Spleen (tissue), 7 donors: ENCODE results near the gene TTC38.

Experiments used
- POLR2A ChIP-seq, 3 donors: fragments of 450-650 bp; IDR thresholded peaks; one replicate each; pipeline ENCODE4 v1.5.1; 2017; ENCODE audit warnings: antibody characterized with exemption in 3 of 3, mild to moderate bottlenecking in 1 of 3
- POLR2AphosphoS5 ChIP-seq, 3 donors: sonication (generic); formaldehyde crosslinking; IDR thresholded peaks; one replicate each; pipeline ENCODE4 v1.5.1; 2017; ENCODE audit warnings: antibody characterized with exemption in 3 of 3
- TF ChIP-seq, protein P1 (sequence below), 11 experiments: fragments of 200-600 bp in 7 of 11; fragments of 450-650 bp in 4 of 11; sonication (generic) in 4 of 11; IDR thresholded peaks in 8 of 11; conservative IDR thresholded peaks in 3 of 11; 1 replicate in 7 of 11; 2 replicates in 4 of 11; pipeline versions ENCODE4 v1.4.0 to v1.8.0; 2016 to 2021; ENCODE audit warnings: antibody characterized with exemption in 11 of 11, inconsistent platforms in 4 of 11, mild to moderate bottlenecking in 1 of 11
- donor health status: DM: no; HTN: no; CAD: no; lungs with moderate emphysema.
- donor health status: DM: no; HTN: no; CAD: no.
- donor health status: DM: no; HTN: no; CAD: no.

DNA sequence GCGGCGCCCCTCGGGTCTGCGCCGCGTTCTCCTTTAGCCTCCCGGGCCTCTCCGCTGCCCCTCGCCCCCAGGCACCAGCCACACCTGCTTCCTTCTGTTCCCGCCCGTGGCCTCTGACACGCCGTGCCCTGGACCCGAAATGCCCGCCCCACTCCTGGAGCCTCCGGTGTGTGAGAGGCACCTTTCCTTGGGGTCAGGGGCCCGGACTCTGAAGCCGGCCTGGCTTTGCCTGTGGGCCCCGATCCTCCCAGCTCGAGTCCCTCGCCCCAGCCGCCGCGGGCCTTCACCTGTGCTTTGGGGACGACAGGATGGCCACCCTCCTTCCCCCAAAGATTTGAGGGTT, 17.1 kb upstream of the TTC38 start:
- TF ChIP-seq, protein P1, sequence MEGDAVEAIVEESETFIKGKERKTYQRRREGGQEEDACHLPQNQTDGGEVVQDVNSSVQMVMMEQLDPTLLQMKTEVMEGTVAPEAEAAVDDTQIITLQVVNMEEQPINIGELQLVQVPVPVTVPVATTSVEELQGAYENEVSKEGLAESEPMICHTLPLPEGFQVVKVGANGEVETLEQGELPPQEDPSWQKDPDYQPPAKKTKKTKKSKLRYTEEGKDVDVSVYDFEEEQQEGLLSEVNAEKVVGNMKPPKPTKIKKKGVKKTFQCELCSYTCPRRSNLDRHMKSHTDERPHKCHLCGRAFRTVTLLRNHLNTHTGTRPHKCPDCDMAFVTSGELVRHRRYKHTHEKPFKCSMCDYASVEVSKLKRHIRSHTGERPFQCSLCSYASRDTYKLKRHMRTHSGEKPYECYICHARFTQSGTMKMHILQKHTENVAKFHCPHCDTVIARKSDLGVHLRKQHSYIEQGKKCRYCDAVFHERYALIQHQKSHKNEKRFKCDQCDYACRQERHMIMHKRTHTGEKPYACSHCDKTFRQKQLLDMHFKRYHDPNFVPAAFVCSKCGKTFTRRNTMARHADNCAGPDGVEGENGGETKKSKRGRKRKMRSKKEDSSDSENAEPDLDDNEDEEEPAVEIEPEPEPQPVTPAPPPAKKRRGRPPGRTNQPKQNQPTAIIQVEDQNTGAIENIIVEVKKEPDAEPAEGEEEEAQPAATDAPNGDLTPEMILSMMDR (IDR thresholded peaks at IDR 0.05 in 8 of 11, conservative IDR thresholded peaks at IDR 0.05 in 3 of 11): no peak
- TF ChIP-seq POLR2AphosphoS5 (IDR thresholded peaks at IDR 0.05): no peak
- no peak for TF ChIP-seq POLR2A (IDR thresholded peaks at IDR 0.05)
